Measurements from ENCODE around the gene MTMR8. TPM values are rescaled to one million over a fixed set of nuclear protein-coding genes. Genes with fewer than 3 reads are reported as not detected.
"Not testable (repeated sequence)": the region's sequence is repeated elsewhere in the genome, so short reads cannot be mapped to it uniquely, and the experiment has no call there.

MTMR8 gene
- total RNA-seq: 0.73 TPM
- long read RNA-seq, partial matches to known transcripts: 0 of 3 reads
- long read RNA-seq, other reads (novel, unspliced or antisense): 3 of 3 reads

DNA sequence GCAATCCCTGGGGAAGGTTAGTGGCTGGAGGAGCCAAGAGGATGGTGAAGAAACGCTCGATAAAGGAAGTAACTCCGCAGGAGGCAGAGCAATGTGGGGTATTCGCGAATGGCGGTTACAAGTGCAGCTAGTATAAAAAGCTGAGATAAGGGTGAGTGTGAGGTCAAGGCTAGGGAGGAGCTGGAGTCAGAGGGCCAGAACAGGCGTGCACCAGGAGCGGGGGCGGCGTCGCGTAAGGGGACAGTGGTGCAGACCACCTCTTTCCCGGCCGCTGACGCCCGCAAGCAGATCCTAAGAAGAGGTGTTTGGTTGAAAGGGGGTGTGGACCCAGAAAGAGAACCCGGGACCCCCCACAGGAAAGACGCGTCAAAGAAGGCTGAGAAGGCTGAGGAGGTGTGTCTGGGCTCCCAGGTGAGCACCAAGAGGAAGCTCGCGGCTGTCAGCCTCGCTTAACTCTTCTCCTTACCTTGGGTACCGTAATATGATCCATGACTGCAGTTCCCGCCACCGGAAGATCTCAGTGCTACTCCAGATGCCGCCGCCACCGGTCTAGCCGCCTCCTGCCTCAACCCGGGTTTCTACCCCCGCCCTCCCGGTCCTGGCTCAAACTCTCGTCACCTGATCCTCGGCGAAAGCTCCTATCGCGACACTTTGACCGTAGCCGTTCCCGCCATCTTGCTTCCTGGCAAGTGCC lies at the start of gene MTMR8:
TSS of gene MTMR8 (minus strand) at position 579 of the 694 bp plus-strand sequence. CDS start at position 490, 89 bp downstream.
- intact Hi-C loops (cut with DNase I): no loop called here
- peak; percentile 80 for DNase-seq (ENCODE audit: low spot score)

GRCh38 chrX:64439551-64439950 lies 44.3 kb upstream of the MTMR8 start:
- no peak for DNase-seq (ENCODE audit: low spot score)
- intact Hi-C loops (cut with DNase I): no loop called here

GRCh38 chrX:64437665-64438064 lies 42.4 kb upstream of the MTMR8 start:
- DNase-seq (ENCODE audit: low spot score): no peak
- intact Hi-C loops (cut with DNase I): no loop called here

DNA sequence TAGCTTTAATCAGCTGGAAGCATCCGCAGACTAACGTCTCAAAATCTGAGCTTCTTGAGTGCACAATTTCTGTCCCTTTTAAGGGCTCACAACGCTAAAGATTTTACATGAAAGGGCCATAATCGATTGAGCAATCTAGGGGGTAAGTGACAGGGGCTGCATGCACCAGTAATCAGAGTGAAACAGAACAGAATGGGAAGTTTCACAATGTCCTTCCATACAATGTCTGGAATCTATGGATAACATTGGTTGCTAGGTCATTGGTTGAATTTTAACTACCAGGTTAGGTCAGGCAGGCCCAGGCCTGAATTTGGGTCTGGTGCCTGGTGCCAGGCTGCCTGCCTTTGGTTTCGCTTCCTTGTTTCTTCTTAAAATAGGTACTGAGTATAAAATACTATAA lies 42.0 kb upstream of the MTMR8 start:
- intact Hi-C loops (cut with DNase I): no loop called here
- no peak for DNase-seq (ENCODE audit: low spot score)

DNA sequence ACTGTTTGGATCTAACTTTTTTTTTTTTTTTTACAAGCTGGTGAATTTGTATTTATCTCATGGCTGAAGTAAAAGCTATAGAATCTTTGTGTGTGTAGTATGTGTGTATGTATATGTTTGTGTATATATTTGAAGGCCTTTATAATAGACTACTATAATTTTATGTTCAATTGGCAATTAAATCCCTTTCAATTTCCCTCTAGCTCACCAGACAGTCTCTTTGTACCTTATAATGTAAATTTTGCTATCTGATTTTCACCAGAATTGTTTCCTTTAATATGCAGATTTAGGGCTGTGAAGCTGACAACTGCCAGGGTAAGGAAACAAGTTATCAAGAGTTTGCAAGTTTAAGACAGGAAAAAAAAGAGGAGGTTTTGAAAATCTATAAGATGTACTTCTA lies 33.1 kb upstream of the MTMR8 start:
- DNase-seq (ENCODE audit: low spot score): no peak
- intact Hi-C loops (cut with DNase I): no loop called here

DNA sequence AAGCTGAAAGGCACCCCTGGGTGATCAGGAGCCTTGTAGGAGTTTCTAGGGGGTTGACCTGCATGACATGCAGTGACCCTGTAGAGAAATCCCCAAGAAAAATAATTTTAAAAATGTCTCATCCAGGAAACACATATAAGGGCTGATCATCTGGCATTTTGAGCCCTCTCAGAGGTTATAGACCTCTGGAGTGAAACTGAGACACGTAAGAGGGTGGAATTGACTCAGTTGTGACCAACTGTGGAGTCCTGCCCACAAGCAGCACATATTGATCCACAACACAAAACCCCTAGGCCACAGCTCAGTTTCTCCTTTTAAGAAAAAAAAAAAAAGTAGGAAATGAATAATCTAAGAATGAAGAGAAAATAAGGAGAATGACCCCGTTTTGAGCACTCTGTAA lies 32.5 kb upstream of the MTMR8 start:
- intact Hi-C loops (cut with DNase I): no loop called here

GRCh38 chrX:64427281-64427680 lies 32.0 kb upstream of the MTMR8 start:
- DNase-seq (ENCODE audit: low spot score): no peak
- intact Hi-C loops (cut with DNase I): no loop called here

More for the DNA sequence above, 32.5 kb upstream of the MTMR8 start:
- DNase-seq (ENCODE audit: low spot score): no peak

DNA sequence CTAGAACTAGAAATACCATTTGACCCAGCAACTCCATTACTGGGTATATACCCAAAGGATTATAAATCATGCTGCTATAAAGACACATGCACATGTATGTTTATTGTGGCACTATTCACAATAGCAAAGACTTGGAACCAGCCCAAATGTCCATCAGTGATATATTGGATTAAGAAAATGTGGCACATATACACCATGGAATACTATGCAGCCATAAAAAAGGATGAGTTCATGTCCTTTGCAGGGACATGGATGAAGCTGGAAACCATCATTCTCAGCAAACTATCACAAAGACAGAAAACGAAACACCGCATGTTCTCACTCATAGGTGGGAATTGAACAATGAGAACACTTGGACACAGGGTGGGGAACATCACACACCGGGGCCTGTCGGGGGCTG lies 14.5 kb upstream of the MTMR8 start:
- DNase-seq (ENCODE audit: low spot score); intact Hi-C loops (cut with DNase I): not testable (repeated sequence)

DNA sequence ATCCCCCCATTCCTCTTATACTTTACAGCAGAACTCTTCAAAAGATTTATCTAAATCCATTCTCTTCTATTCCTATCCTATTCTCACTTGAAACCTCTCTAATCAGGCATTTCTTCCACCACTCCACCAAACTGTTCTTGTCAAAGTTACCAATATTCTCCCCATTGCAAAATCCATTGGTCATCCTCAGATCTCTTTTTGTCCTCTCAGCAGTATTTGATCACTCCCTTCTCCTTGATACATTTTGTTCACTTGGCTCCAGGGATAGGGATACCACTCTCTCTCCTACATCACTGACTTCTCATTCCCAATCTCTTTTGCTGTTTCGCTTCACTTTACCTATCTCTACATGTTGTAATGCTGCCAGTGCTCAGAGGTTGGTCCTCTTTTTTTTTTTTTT lies 2.8 kb upstream of the MTMR8 start:
- DNase-seq (ENCODE audit: low spot score): no peak
- intact Hi-C loops (cut with DNase I): no loop called here

GRCh38 chrX:64395568-64395929 lies 297 bp upstream of the MTMR8 start:
- intact Hi-C loops (cut with DNase I): no loop called here
- DNase-seq (ENCODE audit: low spot score): no peak

GRCh38 chrX:64394059-64394873 lies 986 bp downstream of the MTMR8 start:
- no peak for DNase-seq (ENCODE audit: low spot score)
- intact Hi-C loops (cut with DNase I): no loop called here

DNA sequence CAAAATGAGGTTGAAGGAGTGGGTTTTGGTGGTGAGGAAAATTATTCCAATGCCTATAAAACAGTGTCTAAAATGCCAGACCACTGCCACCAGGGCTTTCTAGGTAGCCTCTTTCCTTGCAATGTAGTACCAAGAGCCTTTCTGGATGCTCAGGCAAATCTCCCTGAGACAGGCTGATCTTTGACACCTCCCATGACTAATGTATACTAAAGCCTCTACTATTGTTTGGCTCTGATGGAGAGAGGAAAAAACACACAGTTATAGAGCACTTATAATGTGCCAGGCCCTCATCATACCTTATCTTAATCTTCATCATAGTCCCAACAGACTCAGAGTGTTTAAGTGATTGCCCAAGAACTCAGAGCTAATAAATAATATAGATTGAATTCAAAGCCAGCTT lies 5.8 kb downstream of the MTMR8 start:
- intact Hi-C loops (cut with DNase I): no loop called here
- DNase-seq (ENCODE audit: low spot score): no peak

GRCh38 chrX:64380789-64381188 lies 14.5 kb downstream of the MTMR8 start:
- intact Hi-C loops (cut with DNase I); DNase-seq (ENCODE audit: low spot score): not testable (repeated sequence)

DNA sequence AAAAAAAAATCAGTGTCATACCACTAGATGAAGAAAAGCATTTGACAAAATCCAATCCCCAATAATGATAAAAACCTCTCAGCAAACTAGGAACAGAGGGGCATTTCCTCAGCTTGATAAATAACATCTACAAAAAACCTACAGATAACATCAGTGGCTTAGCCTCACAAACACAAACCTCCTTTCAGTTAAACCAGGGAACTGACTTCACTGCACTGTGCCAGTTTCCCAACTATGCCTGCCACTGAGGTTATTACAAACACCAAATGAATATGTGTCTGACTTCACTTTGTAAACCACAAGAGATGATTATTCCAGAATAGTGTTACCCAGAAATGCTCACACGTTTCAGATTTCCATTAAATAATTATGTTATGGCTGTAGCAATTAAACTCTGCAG lies 15.3 kb downstream of the MTMR8 start:
- no peak for DNase-seq (ENCODE audit: low spot score)
- intact Hi-C loops (cut with DNase I): no loop called here

- intact Hi-C loops (cut with DNase I): no loop called here
- DNase-seq (ENCODE audit: low spot score): no peak
Measured at GRCh38 chrX:64377753-64378152, 17.5 kb downstream of the MTMR8 start.

DNA sequence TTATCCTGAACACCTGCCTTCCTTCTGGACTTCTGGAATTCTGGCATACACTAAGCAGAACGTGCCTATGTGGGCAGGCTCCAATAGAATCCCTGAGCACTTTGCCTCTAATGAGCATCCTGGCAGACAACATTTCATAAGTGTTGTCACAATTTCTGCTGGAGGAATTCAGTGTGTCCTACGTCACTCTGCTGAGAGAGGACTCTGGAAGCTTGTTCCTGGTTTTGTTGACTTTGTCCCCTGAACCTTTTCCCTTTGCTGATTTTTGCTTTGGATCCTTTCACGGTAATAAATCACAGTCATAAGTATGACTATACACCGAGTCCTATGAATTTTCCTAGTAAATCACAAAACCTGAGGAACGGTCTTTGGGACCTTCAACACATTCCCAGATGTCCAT lies 43.2 kb downstream of the MTMR8 start:
- DNase-seq (ENCODE audit: low spot score): no peak
- intact Hi-C loops (cut with DNase I): no loop called here

GRCh38 chrX:64350521-64350920 lies 44.7 kb downstream of the MTMR8 start:
- intact Hi-C loops (cut with DNase I): no loop called here

DNA sequence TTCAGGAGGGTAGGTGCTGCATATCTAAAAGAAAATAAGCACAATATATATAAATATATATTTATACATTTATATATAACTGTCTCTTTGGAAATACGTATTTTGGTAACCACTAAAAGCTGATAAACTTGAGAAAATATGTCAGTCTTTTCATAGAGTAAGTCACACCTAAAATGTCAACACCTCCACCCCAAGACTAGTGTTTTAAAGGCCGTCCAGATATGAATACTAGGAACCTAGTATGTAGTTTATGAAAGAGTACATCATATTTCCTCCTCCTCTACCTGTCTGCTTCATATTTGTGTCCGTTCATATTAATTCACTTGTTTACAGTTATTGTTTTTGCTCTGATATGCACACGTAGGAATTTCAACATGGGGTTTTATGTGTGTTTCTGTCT lies 45.2 kb downstream of the MTMR8 start:
- intact Hi-C loops (cut with DNase I): no loop called here
- DNase-seq (ENCODE audit: low spot score): no peak

More at GRCh38 chrX:64350521-64350920, 44.7 kb downstream of the MTMR8 start:
- DNase-seq (ENCODE audit: low spot score): no peak

GRCh38 chrX:64342811-64343210 lies 52.4 kb downstream of the MTMR8 start:
- DNase-seq (ENCODE audit: low spot score): no peak
- intact Hi-C loops (cut with DNase I): no loop called here

GRCh38 chrX:64338296-64338695 lies 57.0 kb downstream of the MTMR8 start:
- intact Hi-C loops (cut with DNase I): no loop called here
- no peak for DNase-seq (ENCODE audit: low spot score)

DNA sequence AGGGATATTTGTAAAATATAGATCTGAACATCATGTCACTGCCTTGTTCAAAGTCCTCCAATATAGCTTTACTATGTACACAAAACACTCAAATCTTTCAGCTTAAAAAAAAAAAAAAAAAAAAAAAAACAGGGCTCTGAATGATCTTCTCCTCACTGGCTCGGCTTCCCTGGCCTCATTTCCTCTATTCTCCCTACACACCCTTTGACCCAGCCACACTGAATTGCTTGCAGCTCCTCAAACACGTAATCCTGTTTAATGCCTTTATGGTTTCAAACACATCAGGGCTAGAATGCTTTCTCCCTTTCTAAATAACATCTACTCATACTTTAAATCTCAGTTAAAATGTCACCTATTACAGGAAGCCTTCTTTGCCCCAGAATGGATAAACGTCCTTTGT lies 60.8 kb downstream of the MTMR8 start:
- no peak for DNase-seq (ENCODE audit: low spot score)
- intact Hi-C loops (cut with DNase I): no loop called here
